K562 (cell line): ENCODE measurements around the gene ADM2. TPM values are rescaled to one million over a fixed set of nuclear protein-coding genes. Genes with fewer than 3 reads are reported as not detected.

ENCODE experiments used
- CCAR2 ChIP-seq: fragments of 200-400 bp; formaldehyde crosslinking; IDR thresholded peaks from 2 replicates; pipeline ENCODE4 v1.6.1; 2017; ENCODE audit warnings: mild to moderate bottlenecking, low read depth, low read length
- CREM ChIP-seq: IDR thresholded peaks from 2 replicates; pipeline ENCODE4 v1.6.1; 2014; ENCODE audit warnings: antibody characterized with exemption, low read depth
- FOSL1 ChIP-seq: fragments of 200-800 bp; sonication (Bioruptor generic); conservative IDR thresholded peaks from 2 replicates; pipeline ENCODE4 v1.6.1; 2016; ENCODE audit warnings: missing genetic modification characterization, missing compliant biosample characterization
- FOXA1 ChIP-seq: fragments of 450-650 bp; IDR thresholded peaks from 2 replicates; pipeline ENCODE4 v1.6.1; 2016; ENCODE audit warnings: mild to moderate bottlenecking, borderline replicate concordance
- GABPB1 ChIP-seq: sonication (generic); formaldehyde crosslinking; IDR thresholded peaks from 2 replicates; pipeline ENCODE4 v1.8.0; 2022; ENCODE audit warnings: mild to moderate bottlenecking, missing genetic modification reagents
- HDGF ChIP-seq: fragments of 450-650 bp; IDR thresholded peaks from 2 replicates; pipeline ENCODE4 v1.6.1; 2016
- JUNB ChIP-seq: fragments of 450-650 bp; formaldehyde crosslinking; conservative IDR thresholded peaks from 2 replicates; pipeline ENCODE4 v1.4.0; 2020; ENCODE audit warnings: mild to moderate bottlenecking
- KLF6 ChIP-seq: fragments of 250-450 bp; sonication (Bioruptor Pico); IDR thresholded peaks from 2 replicates; pipeline ENCODE4 v1.4.0; 2020; ENCODE audit warnings: mild to moderate bottlenecking, moderate library complexity, borderline replicate concordance
- MCM3 ChIP-seq: fragments of 450-650 bp; IDR thresholded peaks from 2 replicates; pipeline ENCODE4 v1.6.1; 2016
- MTA3 ChIP-seq: fragments of 450-650 bp; formaldehyde crosslinking; IDR thresholded peaks from 2 replicates; pipeline ENCODE4 v1.6.1; 2017; ENCODE audit warnings: mild to moderate bottlenecking, borderline replicate concordance
- NR2F6 ChIP-seq: fragments of 450-650 bp; formaldehyde crosslinking; IDR thresholded peaks from 2 replicates; pipeline ENCODE4 v1.4.0; 2020; ENCODE audit warnings: mild to moderate bottlenecking
- NUFIP1 ChIP-seq: fragments of 450-650 bp; IDR thresholded peaks from 2 replicates; pipeline ENCODE4 v1.6.1; 2018; ENCODE audit not compliant: partially characterized antibody
- POU5F1 ChIP-seq: fragments of 150-350 bp; IDR thresholded peaks from 2 replicates; pipeline ENCODE4 v1.6.1; 2014; ENCODE audit warnings: borderline replicate concordance, low read length, low read depth, mild to moderate bottlenecking; ENCODE audit not compliant: partially characterized antibody
- RBM15 ChIP-seq: fragments of 200-400 bp; formaldehyde crosslinking; IDR thresholded peaks from 2 replicates; pipeline ENCODE4 v1.6.1; 2018; ENCODE audit warnings: mild to moderate bottlenecking, low read length, moderate library complexity; ENCODE audit not compliant: insufficient read depth
- RCOR1 ChIP-seq, 2 experiments: IDR thresholded peaks; 2 replicates each; pipeline ENCODE4 v1.6.1; 2012; ENCODE audit warnings: low read depth in 2 of 2, low read length in 2 of 2, borderline replicate concordance in 1 of 2, improper control_type of control experiment in 1 of 2
- RFX5 ChIP-seq: IDR thresholded peaks from 2 replicates; pipeline ENCODE4 v1.6.1; 2011; ENCODE audit warnings: low read depth, mild to moderate bottlenecking, improper control_type of control experiment, low read length
- SOX6 ChIP-seq: fragments of 450-650 bp; IDR thresholded peaks from 2 replicates; pipeline ENCODE4 v1.6.1; 2014; ENCODE audit warnings: mild to moderate bottlenecking
- SRSF7 ChIP-seq: fragments of 200-400 bp; formaldehyde crosslinking; optimal IDR thresholded peaks from 2 replicates; pipeline ENCODE3; 2017; ENCODE audit warnings: mild to moderate bottlenecking, low read depth, low read length
- TGIF2 ChIP-seq: sonication (generic); formaldehyde crosslinking; IDR thresholded peaks from 2 replicates; pipeline ENCODE4 v1.8.1; 2022; ENCODE audit warnings: mild to moderate bottlenecking, missing genetic modification reagents, moderate library complexity
- YY1 ChIP-seq, 3 experiments: IDR thresholded peaks; 2 replicates each; pipeline ENCODE4 v1.6.1; 2011; ENCODE audit warnings: low read length in 2 of 3, mild to moderate bottlenecking in 2 of 3, moderate library complexity in 2 of 3, borderline replicate concordance in 1 of 3, control low read depth in 1 of 3, low read depth in 1 of 3; ENCODE audit not compliant: insufficient read depth in 3 of 3, insufficient replicate concordance in 2 of 3, control insufficient read depth in 1 of 3, insufficient read length in 1 of 3; ENCODE audit errors: extremely low read depth in 1 of 3
- ZEB2 ChIP-seq: fragments of 450-650 bp; IDR thresholded peaks from 2 replicates; pipeline ENCODE4 v1.6.1; 2016
- ZNF146 ChIP-seq: IDR thresholded peaks from one replicate; pipeline ENCODE4 v1.6.1; 2018; ENCODE audit warnings: missing compliant biosample characterization; ENCODE audit not compliant: unreplicated experiment
- ZNF175 ChIP-seq: fragments of 200-800 bp; sonication (Bioruptor generic); IDR thresholded peaks from 2 replicates; pipeline ENCODE4 v1.6.1; 2016; ENCODE audit warnings: low read depth, mild to moderate bottlenecking, missing genetic modification characterization, missing compliant biosample characterization
- ZNF23 ChIP-seq: fragments of 250-450 bp; sonication (Bioruptor Pico); IDR thresholded peaks from 2 replicates; pipeline ENCODE4 v1.4.0; 2020; ENCODE audit warnings: mild to moderate bottlenecking
- ZNF57 ChIP-seq: fragments of 450-650 bp; formaldehyde crosslinking; IDR thresholded peaks from 2 replicates; pipeline ENCODE4 v1.4.0; 2020; ENCODE audit warnings: mild to moderate bottlenecking, moderate library complexity
- polyA plus RNA-seq, 8 experiments: library from polyadenylated mRNA; depleted of rRNA in 4 of 8; stranded (reverse) in 5 of 8; unstranded in 3 of 8; fragments of >200 nt; fragmentation: Nextera tagmentation in 2 of 8; fragmentation: Illumina TruSeq in 1 of 8; extraction: Ambion mirVana in 2 of 8; extraction: Trizol in 1 of 8; gene quantifications; 2 replicates each; pipeline versions ENCODE4 v1.2.1 to v1.2.3, GENCODE V29; 2011 to 2014; ENCODE audit warnings: inconsistent platforms in 1 of 8, missing spikeins in 1 of 8
- total RNA-seq, 7 experiments: library from RNA; depleted of rRNA in 6 of 7; stranded (reverse); fragments of >200 nt in 6 of 7; fragmentation: Illumina TruSeq in 2 of 7; extraction: Trizol in 2 of 7; gene quantifications; 2 replicates each; pipeline versions ENCODE4 v1.2.1 to v1.2.3, GENCODE V29; 2011 to 2021; ENCODE audit warnings: low replicate concordance in 1 of 7
- TF ChIP-seq, protein P1 (sequence below): sonication (generic); formaldehyde crosslinking; IDR thresholded peaks from 2 replicates; pipeline ENCODE4 v1.8.1; 2023; ENCODE audit warnings: missing genetic modification reagents, mild to moderate bottlenecking, borderline replicate concordance

Gene ADM2
- total and polyA plus RNA-seq, 9 of the 15 experiments (the other 6 are each of a cell fraction or from before 2014, with no cell fraction given) = 0.11 to 5.1 (median 0.38) TPM

- TF ChIP-seq, protein P1, sequence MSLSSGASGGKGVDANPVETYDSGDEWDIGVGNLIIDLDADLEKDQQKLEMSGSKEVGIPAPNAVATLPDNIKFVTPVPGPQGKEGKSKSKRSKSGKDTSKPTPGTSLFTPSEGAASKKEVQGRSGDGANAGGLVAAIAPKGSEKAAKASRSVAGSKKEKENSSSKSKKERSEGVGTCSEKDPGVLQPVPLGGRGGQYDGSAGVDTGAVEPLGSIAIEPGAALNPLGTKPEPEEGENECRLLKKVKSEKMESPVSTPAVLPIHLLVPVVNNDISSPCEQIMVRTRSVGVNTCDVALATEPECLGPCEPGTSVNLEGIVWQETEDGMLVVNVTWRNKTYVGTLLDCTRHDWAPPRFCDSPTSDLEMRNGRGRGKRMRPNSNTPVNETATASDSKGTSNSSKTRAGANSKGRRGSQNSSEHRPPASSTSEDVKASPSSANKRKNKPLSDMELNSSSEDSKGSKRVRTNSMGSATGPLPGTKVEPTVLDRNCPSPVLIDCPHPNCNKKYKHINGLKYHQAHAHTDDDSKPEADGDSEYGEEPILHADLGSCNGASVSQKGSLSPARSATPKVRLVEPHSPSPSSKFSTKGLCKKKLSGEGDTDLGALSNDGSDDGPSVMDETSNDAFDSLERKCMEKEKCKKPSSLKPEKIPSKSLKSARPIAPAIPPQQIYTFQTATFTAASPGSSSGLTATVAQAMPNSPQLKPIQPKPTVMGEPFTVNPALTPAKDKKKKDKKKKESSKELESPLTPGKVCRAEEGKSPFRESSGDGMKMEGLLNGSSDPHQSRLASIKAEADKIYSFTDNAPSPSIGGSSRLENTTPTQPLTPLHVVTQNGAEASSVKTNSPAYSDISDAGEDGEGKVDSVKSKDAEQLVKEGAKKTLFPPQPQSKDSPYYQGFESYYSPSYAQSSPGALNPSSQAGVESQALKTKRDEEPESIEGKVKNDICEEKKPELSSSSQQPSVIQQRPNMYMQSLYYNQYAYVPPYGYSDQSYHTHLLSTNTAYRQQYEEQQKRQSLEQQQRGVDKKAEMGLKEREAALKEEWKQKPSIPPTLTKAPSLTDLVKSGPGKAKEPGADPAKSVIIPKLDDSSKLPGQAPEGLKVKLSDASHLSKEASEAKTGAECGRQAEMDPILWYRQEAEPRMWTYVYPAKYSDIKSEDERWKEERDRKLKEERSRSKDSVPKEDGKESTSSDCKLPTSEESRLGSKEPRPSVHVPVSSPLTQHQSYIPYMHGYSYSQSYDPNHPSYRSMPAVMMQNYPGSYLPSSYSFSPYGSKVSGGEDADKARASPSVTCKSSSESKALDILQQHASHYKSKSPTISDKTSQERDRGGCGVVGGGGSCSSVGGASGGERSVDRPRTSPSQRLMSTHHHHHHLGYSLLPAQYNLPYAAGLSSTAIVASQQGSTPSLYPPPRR (CRISPR knock-in tag) = no peak
- TF ChIP-seq ZNF175 (CRISPR knock-in tag) (no peak), CREM (peak; percentile 25), JUNB (CRISPR knock-in tag) (no peak), YY1 (IDR thresholded peaks at IDR 0.05; ENCODE audit: borderline replicate concordance in 1 of 3, control insufficient read depth in 1 of 3, extremely low read depth in 1 of 3, insufficient read depth in 3 of 3, insufficient read length in 1 of 3, insufficient replicate concordance in 2 of 3, low read depth in 1 of 3, low read length in 2 of 3) (peak in 2 of 3 experiments; percentile 68 to 73), NUFIP1 (no peak), CCAR2 (no peak), RBM15 (no peak), GABPB1 (peak; percentile 64; the same call in 1 of the 2 replicates), ZEB2 (no peak), POU5F1 (no peak), KLF6 (CRISPR knock-in tag) (no peak), ZNF146 (CRISPR knock-in tag) (no peak), TGIF2 (CRISPR knock-in tag) (no peak), NR2F6 (CRISPR knock-in tag) (no peak), RFX5 (no peak), HDGF (no peak), SRSF7 (no peak), FOSL1 (tag) (peak; percentile 19; the same call in 1 of the 2 replicates), SOX6 (no peak), MTA3 (peak; percentile 83; the same call in 1 of the 2 replicates), ZNF57 (CRISPR knock-in tag) (no peak), ZNF23 (no peak), FOXA1 (no peak), MCM3 (no peak), RCOR1 (IDR thresholded peaks at IDR 0.05; ENCODE audit: borderline replicate concordance in 1 of 2, low read depth in 2 of 2, low read length in 2 of 2) (0 out of 4 replicates have a peak, but pooled peaks of 1 of the 2 experiments have one; percentile 11)
Observed at GRCh38 chr22:50525104-50525857, 43.9 kb downstream of the ADM2 start, which contains the start of gene SCO2 (continued).
